Retina (tissue), 1 donor: ENCODE measurements around the gene CDCA3.

Experiments
- DNase-seq: peaks from one replicate; pipeline ENCODE4 v3.0.0-alpha.2; 2016

CDCA3 gene

DNA sequence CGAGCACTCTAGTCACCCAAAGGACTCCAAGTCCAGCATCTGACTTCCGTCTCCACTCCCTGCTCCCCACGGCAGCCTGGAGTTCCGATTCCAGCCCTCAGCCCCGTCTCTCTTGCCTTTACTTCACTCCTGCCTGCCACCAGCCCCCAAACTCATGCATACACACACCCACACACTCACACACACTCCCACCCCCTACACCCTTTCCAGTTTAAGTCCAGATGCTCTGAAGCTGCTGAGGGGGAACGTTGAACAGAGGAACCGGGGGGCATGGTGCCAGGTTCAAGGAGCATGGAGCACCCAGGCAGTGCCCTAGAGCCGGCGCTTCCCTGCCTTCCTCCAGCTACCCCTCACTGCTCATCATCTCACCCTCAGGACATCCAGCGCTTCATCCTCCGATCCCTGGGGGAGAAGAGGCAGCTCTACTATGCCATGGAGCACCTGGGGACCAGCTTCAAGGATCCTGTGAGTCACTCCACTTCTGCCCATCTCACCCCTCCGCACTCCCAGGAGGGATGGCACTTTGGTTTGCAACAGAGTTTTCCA is 19.6 kb downstream of the CDCA3 start:
- DNase-seq, result no peak

DNA sequence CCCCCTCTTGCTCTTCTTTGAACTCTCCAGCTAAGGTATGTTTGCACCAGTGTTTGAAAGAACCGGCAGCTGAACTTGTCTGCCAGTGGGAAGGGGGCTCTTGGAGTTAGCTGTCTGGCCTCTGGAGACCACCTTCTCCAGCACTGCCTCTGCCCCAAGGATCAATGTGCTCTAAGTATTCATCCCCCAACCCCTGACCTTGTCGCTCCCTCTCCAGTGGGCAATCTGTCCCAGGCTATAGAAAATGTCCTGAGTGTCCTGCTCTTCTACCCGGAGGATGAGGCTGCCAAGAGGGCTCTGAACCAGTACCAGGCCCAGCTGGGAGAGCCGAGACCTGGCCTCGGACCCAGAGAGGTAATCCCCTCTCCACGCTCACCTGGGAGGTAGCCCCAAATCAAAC is 20.1 kb downstream of the CDCA3 start:
- DNase-seq, result no peak

DNA sequence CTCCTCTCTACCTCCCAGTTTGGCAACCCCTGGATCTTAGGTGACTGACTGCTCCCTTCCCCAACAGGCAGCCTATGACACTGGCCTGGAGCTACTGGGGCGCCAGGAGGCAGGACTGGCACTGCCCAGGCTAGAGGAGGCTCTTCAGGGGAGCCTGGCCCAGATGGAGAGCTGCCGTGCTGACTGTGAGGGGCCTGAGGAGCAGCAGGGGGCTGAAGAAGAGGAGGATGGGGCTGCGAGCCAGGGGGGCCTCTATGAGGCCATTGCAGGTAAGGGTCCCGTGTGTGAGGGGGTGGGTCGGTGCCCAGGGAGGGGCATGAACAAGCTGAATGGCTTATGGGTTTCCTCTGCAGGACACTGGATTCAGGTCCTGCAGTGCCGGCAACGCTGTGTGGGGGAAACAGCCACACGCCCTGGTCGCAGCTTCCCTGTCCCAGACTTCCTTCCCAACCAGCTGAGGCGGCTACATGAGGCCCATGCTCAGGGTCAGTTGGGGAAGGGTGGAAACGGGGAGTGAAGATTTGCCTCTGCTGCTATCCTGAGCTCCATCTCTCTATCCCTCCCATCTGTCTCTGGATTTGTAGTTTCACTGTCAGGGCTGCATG is 20.7 kb downstream of the CDCA3 start:
- no peak for DNase-seq

DNA sequence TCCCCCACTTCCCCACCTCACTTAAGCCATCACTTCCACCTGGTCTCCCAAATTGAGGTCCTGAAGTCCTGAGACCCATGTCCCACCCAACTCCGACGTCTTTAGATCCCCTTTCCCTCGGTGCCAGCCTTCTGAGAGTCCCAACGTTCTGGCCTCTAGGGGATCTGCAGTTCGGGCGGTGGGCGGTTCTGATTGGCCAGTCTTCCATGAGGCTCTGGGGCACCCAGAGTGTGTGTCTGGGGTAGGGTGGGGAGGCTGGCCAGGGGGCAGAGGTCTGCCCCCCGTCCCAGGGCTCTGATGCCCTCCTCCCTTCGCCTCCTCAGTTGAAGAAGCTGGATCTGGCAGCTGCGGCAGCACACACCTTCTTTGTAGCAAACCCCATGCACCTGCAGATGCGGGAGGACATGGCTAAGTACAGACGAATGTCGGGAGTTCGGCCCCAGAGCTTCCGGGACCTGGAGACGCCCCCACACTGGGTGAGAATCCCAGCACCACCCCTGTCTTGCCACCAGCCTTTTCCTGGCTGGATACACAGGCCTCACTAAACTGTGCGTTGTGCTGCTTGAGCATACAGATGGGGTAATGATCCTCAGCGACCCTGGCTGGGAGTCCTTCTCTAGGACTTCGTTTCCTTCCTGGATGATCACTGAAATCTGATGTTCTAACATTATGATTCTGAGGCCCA is 21.4 kb downstream of the CDCA3 start:
- no peak for DNase-seq

DNA sequence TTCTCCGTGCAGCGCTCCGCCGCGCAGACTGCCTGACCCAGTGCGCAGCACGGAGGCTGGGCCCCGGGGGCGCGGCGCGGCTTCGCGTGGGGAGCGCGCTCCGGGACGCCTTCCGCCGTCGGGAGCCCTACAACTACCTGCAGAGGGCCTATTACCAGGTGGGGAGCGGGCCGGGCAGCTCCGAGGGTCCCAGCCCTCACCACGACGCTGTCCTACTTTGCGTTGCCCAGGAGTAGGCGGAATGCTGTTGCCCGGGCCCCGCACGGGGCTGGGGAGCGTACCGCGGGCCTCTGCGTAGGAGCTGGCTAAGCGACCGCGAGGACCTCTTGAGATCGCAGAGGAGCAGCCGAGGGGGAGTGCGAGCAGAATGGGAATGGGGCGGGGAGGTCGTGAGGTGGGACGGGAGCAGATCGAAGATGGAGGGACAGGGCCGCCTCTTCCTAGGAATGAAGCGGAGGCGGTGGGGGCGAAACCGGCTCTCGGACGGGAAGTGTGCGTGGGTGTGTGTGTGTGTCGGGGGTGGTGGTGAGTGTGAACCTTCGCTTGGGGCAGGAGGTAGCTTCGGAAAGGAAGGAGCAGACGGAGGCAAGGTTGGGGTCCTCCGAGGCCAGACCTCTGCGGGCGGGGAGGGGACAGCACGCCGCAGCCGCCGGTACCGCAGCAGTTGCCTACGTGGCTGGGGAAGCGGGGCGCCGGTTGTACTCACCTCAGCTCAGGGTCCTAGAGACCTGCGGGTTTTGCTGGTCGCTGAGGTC is 22.1 kb downstream of the CDCA3 start:
- DNase-seq, result peak; percentile 85

DNA sequence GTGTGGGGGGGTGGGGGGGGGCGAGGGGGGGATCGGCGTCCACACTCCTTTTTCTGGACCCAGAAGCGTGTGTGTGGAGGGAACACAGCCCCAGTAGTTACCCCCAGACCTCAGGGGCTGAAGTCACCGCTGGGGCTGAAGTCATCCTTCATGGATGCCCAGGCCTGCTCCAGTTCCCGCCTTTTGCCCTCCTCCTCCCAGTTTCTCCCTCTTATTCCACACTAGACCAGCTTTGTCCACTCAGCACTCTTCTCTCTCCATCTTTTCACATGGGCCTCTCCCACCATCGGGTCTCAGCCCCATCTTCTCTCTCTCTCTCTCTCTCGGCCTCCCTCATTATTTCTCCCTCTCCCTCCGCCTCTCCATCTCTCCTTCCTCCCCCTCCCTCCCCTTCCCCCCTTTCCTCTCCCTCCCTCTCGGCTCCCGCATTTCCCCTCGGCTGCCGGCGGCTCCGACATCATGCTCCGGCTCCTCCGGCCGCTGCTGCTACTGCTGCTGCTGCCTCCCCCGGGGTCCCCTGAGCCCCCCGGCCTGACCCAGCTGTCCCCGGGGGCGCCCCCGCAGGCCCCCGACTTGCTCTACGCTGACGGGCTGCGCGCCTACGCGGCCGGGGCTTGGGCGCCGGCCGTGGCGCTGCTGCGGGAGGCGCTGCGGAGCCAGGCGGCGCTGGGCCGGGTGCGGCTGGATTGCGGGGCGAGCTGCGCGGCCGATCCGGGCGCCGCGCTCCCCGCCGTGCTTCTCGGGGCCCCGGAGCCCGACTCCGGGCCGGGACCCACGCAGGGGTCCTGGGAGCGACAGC is 22.9 kb downstream of the CDCA3 start, which contains the start of gene P3H3:
Gene P3H3, plus strand, starts transcription at position 426 of the 799 bp plus-strand sequence. Its CDS starts 34 bp downstream, at position 460.
- DNase-seq, result peak; percentile 69

DNA sequence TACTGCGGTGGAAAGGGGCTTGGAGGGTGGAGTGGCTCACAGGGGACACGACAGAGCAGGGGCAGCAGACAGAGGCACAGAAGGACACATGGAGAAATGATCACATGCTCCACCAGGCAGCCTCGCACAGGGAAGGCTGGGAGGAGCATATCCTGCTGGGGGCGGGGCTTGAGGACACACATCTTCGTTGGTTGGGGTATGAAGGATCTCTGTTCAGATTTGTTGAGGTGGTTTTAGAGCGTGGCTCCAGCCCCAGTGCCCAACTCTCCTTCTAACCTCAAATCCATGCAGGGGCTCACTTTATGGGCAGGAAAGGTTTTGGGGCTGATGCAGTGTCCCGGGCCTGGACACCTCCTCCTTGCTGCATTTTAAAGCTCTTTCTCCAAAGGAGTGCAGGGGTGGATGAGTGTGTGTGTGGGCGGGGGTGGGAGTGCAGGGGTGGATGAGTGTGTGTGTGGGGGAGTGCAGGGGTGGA is 23.6 kb downstream of the CDCA3 start:
- DNase-seq, result peak; percentile 90

DNA sequence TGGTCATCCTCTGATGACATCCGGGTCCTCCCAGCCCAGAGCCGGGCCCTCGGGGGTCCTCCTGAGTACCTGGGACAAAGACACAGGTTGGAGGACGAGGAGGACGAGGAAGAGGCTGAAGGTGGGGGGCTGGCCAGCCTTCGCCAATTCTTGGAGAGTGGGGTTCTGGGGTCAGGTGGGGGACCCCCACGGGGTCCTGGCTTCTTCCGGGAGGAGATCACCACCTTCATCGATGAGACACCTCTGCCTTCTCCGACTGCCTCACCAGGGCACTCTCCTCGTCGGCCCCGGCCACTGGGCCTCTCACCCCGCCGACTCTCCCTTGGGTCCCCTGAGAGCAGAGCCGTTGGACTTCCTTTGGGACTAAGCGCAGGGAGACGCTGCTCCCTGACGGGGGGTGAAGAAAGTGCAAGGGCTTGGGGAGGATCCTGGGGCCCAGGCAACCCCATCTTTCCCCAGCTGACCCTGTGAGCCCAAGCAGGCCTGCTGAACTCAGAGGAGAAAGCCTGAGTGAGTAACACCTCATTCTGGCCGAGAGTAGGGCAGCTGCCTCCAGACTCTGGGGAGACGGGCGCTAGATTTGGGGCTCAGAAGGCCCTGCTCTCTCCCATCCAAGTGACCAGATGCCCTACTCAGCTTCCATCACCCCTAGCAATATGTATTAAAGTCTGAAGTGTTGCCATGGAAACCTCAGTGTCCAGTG is 24.2 kb downstream of the CDCA3 start:
- no peak for DNase-seq

DNA sequence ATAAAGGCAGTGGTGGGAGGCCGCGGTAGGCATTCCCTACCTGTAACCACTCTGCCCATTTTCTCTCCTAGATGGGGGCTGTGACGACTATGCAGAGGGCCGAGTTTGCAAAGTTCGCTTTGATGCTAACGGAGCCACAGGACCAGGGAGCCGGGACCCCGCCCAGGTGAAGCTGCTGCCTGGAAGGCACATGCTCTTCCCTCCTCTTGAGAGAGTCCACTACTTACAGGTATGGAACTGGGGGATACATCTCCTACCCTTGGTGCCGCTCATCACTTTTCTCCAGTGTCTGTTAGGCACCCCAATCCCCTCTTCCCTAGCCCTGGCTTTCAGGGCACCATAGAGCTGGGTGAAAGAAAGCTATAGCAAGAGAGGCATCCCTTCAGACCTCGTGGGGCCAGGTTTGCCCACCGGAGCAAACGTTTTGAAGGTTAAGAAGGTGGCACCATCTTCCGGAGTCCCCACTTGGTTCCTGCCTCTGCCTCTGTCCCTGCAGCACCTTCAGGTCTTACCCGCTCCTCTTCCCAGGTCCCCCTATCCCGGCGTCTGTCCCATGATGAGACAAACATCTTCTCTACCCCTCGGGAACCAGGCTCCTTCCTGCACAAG is 24.9 kb downstream of the CDCA3 start:
- no peak for DNase-seq

DNA sequence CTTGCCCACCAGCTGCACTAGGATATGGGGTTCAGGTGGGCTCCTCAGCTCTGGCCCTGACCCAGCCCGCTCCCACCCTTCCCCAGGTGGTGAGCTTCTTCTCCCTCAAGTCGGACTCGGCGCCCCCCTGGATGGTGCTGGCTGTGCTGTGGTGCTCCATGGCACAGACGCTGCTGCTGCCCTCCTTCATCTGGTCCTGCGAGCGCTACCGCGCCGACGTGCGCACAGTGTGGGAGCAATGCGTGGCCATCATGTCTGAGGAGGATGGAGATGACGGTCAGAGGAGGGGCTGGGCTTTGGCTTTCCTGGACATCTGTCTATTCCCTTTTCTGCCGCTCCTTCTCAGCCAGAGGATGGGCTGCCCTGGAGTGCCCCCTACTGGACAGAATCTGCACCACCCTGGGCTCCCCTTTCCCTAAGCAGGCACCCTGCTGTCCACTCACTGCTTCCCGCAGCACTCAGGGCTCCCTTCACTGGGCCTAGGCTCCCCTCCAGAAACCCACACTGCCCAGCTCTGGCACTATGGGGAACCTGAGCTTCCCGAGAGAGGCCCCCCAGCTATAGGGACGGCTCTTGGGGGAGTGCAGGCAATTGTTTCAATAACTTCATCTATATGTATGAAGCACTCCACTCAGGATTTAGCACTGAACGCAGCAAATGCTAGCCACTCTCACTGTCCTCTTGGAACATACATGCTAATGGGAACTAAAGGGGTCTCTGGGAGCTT is 25.5 kb downstream of the CDCA3 start:
- peak; percentile 95 for DNase-seq

DNA sequence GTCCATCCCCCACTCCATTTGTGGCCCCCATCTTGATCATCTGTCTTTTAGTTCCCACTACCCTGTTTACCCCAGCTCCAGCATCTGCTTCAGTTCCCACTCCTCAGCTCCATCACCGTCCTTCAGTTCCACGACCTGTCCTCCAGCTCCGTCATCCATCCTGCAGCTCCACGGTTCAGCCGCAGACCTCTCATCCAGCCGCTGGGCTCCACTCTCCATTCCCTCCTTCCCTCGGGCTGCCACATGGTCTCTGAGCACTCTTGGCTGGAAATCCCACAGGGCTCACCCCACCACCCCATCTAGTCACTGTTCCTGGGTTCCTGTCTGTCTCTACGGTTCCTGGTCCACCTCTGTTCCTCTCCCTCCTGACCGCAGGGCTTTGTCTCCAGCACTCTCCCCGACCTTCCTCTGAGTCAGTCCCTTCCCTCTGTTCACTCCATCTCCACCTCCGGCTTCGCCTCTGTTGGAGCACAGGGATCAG is 26.1 kb downstream of the CDCA3 start:
- DNase-seq, result peak; percentile 29

DNA sequence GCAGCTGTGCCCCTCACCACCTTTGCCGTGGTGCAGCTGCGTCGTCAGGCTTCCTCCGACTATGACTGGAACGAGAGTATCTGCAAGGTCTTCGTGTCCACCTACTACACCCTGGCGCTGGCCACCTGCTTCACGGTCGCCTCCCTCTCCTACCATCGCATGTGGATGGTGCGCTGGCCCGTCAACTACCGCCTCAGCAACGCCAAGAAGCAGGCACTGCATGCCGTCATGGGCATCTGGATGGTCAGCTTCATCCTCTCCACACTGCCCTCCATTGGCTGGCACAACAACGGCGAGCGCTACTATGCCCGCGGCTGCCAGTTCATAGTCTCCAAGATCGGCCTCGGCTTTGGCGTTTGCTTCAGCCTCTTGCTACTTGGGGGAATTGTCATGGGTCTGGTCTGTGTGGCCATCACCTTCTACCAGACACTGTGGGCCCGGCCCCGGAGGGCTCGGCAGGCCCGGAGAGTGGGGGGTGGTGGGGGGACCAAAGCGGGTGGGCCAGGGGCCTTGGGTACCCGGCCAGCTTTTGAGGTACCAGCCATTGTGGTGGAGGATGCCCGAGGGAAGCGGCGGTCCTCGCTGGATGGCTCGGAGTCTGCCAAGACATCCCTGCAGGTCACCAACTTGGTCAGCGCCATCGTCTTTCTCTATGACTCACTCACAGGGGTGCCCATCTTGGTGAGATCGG is 26.9 kb downstream of the CDCA3 start:
- DNase-seq, result no peak

DNA sequence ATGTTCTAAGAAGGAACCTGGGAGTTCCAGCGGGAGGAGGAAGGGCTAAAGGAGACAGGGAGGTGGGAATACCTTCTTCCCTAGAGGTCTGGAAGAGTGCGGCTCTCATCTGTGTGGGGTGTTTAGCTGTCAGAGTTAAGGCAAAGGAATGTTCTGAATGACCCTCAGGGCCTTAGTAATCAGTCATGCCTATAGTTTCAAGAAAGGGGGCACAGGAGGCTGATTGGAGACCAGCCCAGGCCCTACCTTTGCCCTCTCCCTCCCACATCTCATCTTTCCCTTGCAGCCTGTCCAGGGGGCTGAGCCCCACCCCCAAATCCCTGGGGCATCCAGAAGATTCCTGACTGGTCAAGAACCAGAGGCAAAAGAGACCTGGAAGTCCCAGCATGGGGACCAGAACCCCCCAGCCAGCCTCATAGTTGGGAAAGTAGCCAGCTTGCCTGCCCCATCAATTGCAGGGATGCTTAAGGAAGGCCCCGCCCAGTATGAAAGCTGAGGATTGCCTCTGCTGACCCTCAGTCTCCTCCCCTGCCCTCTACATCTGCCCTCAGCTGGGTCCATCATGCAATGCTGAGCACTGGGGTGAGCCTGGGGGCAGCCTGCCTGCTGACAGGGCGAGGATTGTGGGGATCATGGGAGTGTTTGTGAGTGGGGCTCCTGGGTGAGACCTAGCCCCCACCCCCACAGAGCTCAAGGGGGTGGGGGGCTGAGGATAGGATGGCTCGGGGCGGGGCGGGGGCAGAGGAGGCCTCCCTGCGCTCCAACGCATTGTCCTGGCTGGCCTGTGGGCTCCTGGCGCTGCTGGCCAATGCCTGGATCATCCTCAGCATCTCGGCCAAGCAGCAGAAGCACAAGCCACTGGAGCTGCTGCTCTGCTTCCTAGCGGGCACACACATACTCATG is 27.7 kb downstream of the CDCA3 start:
- no peak for DNase-seq

DNA sequence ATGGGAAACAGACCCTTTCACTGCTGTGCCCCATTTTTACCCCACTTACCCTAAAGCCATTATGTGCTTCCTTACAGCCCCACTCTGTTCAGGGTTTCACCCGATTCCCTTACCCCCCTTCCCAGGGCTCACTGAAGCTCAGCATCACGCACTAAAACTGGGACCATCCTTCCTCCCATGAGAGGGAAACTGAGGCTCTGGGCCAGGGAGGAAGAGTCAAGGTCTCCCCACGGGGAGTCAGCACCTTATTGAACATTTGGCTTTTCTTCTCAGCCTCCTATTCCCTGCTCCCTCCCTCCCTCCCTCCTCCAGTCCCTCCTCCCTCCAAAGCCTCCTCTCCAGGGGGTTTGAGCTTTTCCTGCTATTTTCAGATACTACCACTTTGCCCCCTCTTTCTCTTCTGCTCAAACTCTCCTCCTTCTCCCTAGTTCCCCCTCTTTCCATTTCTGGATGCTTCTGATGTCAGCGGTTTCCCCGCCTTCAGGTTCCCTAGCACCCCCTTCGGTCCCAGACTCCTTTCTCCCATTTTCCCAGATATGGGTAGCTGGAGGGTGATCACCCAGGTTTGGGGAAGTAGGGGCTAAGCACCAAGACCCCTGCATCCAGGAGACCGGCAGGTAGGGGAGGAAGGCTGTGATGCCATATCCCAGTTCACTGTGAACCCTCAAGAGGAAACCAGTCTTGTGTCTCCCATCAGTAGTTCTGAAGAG is 28.5 kb downstream of the CDCA3 start:
- DNase-seq, result no peak

DNA sequence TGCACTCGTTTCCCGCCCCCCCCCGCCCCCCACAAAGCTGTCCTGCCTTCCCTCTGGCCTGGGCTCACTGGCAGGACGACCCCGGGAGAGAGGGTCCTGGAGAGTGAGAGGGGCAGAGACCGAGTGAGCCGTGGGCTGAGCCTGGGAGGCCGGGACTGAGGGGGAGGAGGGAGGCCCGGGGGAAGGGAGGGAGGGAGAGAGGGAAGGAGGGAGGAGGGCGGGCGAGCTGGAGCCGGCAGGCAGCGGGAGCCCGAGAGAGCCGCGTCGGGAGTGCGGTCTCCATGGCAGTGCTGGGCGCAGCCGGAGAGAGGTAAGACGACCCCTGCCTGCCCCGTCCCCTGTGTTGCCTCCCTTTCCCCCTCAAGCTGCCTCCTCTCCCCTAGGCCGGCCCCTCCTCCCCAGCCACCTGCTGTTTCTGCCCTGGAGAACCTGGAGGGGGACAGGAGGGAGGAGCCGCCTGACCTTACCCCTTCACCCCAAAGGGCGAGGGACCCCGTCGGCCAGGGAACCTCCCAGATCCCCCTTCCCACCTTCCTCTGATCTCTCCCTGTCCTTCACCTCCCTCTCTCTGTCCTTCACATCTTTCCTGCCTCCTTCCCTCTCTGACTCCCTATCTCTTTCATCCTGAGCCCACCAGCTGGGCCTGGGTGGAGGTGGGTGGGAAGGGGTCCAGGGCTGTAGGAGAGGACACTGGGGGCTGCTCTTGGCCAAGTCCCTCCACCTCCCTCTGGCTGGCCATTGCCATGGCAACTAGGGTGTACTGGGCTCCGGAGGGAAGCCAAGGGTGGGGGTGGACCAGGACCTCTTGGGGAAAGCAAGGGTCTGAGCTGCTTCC is 29.3 kb downstream of the CDCA3 start, which contains the start of gene GPR162:
Gene GPR162, plus strand, starts transcription at position 231 of the 835 bp plus-strand sequence. CDS start 2,078 bp downstream, outside the sequence.
- DNase-seq, result peak; percentile 80

DNA sequence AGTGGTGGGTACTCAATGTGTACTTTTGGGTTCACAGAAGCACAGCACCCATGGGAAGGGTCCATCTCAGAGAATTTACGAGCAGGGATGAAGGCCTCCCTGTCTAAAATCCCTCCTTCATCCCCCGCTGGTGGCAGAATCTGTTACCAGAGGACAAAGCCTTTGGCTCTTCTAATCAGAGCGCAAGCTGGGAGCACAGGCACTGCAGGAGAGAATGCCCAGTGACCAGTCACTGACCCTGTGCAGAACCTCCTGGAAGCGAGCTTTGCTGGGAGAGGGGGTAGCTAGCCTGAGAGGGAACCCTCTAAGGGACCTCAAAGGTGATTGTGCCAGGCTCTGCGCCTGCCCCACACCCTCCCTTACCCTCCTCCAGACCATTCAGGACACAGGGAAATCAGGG is 30.9 kb downstream of the CDCA3 start:
- peak; percentile 75 for DNase-seq
